Type B pancreatic cell (in vitro differentiated cells): ENCODE results near the gene GPR65. TPM values are rescaled to one million over a fixed set of nuclear protein-coding genes. Genes with fewer than 3 reads are reported as not detected.

Source experiments
- DNase-seq: peaks from one replicate; pipeline ENCODE4 v3.0.0; 2021; ENCODE audit warnings: mixed read lengths; ENCODE audit not compliant: unreplicated experiment; ENCODE audit errors: extremely low spot score
- H3K27ac Mint-ChIP-seq: 2 replicates; pipeline ENCODE4 v1.8.0; 2021; ENCODE audit warnings: mild to moderate bottlenecking, mixed read lengths
- H3K27me3 Mint-ChIP-seq: 2 replicates; pipeline ENCODE4 v1.8.0; 2021; ENCODE audit warnings: mixed read lengths
- H3K36me3 Mint-ChIP-seq: 2 replicates; pipeline ENCODE4 v1.8.0; 2021; ENCODE audit warnings: mixed read lengths
- H3K4me1 Mint-ChIP-seq: one replicate; pipeline ENCODE4 v1.8.0; 2021; ENCODE audit warnings: mixed read lengths; ENCODE audit not compliant: unreplicated experiment
- H3K4me3 Mint-ChIP-seq: 2 replicates; pipeline ENCODE4 v1.8.0; 2021; ENCODE audit warnings: mild to moderate bottlenecking, mixed read lengths
- H3K9me3 Mint-ChIP-seq: 2 replicates; pipeline ENCODE4 v1.8.0; 2021; ENCODE audit warnings: mixed read lengths
- CTCF ChIP-seq: fragments of 200-600 bp; sonication (generic); conservative IDR thresholded peaks from 2 replicates; pipeline ENCODE4 v1.5.0; 2021; ENCODE audit warnings: antibody characterized with exemption, mild to moderate bottlenecking
- total RNA-seq: library from RNA; stranded (reverse); gene quantifications from 2 replicates; pipeline ENCODE4 v1.2.1, GENCODE V29; 2021; ENCODE audit warnings: low replicate concordance

GPR65 gene
- total RNA-seq, 1 donor from 2014 or later, result not detected

DNA sequence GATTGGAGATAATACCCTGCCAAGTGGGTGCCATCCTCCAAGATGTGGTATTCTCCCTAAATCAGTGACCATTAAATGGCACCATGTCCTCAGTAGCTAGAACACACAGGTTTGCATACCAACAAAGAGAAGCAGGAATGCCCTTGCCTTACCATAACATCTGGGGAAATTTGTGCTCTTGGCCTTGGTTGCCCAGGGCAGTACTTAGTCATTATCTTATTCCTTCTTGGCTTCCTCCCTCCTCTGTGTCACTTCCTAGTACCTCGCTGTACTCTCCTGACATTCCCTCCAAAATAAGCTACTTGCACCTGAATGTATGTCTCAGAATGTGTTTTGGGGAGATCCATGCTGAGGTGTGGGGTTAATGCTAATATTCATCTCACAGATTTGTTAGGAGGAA, 43.4 kb downstream of the GPR65 start:
- Mint-ChIP-seq H3K27me3 (peaks cover 15% of the 10 kb centered on the region), H3K4me3 (no peak overlapping the region), H3K36me3 (no peaks in the 10 kb centered on the region), H3K9me3 (no peaks in the 10 kb centered on the region), H3K4me1 (no peaks in the 10 kb centered on the region), H3K27ac (no peak overlapping the region)
- no peak for DNase-seq
- TF ChIP-seq CTCF, result no peak

GRCh38 chr14:88049266-88049665, 44.3 kb downstream of the GPR65 start:
- Mint-ChIP-seq H3K4me3 (no peak overlapping the region), H3K4me1 (no peaks in the 10 kb centered on the region), H3K27me3 (peaks cover 15% of the 10 kb centered on the region), H3K9me3 (no peaks in the 10 kb centered on the region), H3K27ac (no peak overlapping the region), H3K36me3 (no peaks in the 10 kb centered on the region)
- no peak for TF ChIP-seq CTCF
- no peak for DNase-seq

- no peaks in the 10 kb centered on the region for H3K9me3 Mint-ChIP-seq
- H3K4me1 Mint-ChIP-seq, result no peaks in the 10 kb centered on the region
- no peak overlapping the region for H3K4me3 Mint-ChIP-seq
- TF ChIP-seq CTCF, result no peak
- no peak for DNase-seq
- peaks cover 15% of the 10 kb centered on the region for H3K27me3 Mint-ChIP-seq
- H3K27ac Mint-ChIP-seq, result no peak overlapping the region
- H3K36me3 Mint-ChIP-seq, result no peaks in the 10 kb centered on the region
Measured at GRCh38 chr14:88049936-88050335, 45.0 kb downstream of the GPR65 start.

DNA sequence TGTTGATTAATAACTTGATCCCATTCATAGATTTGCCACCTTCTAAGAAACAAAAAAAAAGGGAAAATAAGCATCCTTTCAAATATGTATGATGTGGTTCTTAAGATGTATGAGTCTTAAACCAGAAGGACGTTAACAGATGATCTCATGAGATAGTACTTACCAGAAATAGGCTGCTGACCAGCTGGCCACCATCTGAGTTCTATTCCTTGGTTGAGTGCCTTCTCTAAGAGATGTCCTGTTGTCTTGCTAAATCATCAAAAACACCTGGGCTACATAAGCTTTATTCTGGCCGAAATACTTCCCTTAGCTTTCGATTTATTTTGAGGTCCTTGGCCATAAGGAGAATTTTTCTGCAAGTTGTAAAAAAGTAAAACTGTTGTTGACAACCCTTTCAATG, 55.6 kb downstream of the GPR65 start:
- H3K27me3 Mint-ChIP-seq, result no peaks in the 10 kb centered on the region
- no peak for DNase-seq
- H3K4me1 Mint-ChIP-seq, result no peaks in the 10 kb centered on the region
- no peaks in the 10 kb centered on the region for H3K9me3 Mint-ChIP-seq
- no peak overlapping the region for H3K27ac Mint-ChIP-seq
- no peak for TF ChIP-seq CTCF
- H3K36me3 Mint-ChIP-seq, result no peaks in the 10 kb centered on the region
- H3K4me3 Mint-ChIP-seq, result no peak overlapping the region

GRCh38 chr14:88063811-88064210, 58.9 kb downstream of the GPR65 start:
- H3K27ac Mint-ChIP-seq, result no peak overlapping the region
- H3K4me3 Mint-ChIP-seq, result no peak overlapping the region
- no peaks in the 10 kb centered on the region for H3K27me3 Mint-ChIP-seq
- no peaks in the 10 kb centered on the region for H3K4me1 Mint-ChIP-seq
- H3K36me3 Mint-ChIP-seq, result no peaks in the 10 kb centered on the region
- DNase-seq, result no peak
- no peak for TF ChIP-seq CTCF
- no peaks in the 10 kb centered on the region for H3K9me3 Mint-ChIP-seq

Other genes starting within 250 kb of the GPR65 start
- gene GALC, start 12.0 kb upstream of the GPR65 start, total RNA-seq, result 16.3 and 18.5 TPM in 2 replicates